K562 (cell line): ENCODE measurements around the gene SFMBT2.

ENCODE experiments used
- ARID4B ChIP-seq: sonication (generic); formaldehyde crosslinking; IDR thresholded peaks from 2 replicates; pipeline ENCODE4 v1.8.0; 2022; ENCODE audit warnings: mild to moderate bottlenecking, missing genetic modification reagents
- CTCF ChIP-seq, 3 experiments: IDR thresholded peaks in 2 of 3; conservative IDR thresholded peaks in 1 of 3; 2 replicates each; pipeline ENCODE4 v1.5.1; 2011 to 2012; ENCODE audit warnings: low read length in 3 of 3, mild to moderate bottlenecking in 3 of 3, control low read depth in 2 of 3, improper control_type of control experiment in 1 of 3, inconsistent platforms in 1 of 3, low read depth in 1 of 3, mixed read lengths in 1 of 3, moderate library complexity in 1 of 3; ENCODE audit not compliant: insufficient read depth in 2 of 3
- EZH2 ChIP-seq: IDR thresholded peaks from 2 replicates; pipeline ENCODE4 v1.6.1; 2012; ENCODE audit warnings: low read depth, mild to moderate bottlenecking, inconsistent platforms, low read length, borderline replicate concordance
- FOXK1 ChIP-seq: sonication (generic); formaldehyde crosslinking; IDR thresholded peaks from 2 replicates; pipeline ENCODE4 v1.8.0; 2022; ENCODE audit warnings: missing genetic modification reagents, mild to moderate bottlenecking, borderline replicate concordance
- KDM1A ChIP-seq, 2 experiments: fragments of 450-650 bp; IDR thresholded peaks; 2 replicates each; pipeline ENCODE4 v1.6.1; 2016; ENCODE audit warnings: mild to moderate bottlenecking in 2 of 2
- TF ChIP-seq, protein P1 (sequence below): sonication (generic); formaldehyde crosslinking; IDR thresholded peaks from 2 replicates; pipeline ENCODE4 v1.8.0; 2022; ENCODE audit warnings: missing genetic modification reagents, mild to moderate bottlenecking, moderate library complexity, borderline replicate concordance

- TF ChIP-seq KDM1A (IDR thresholded peaks at IDR 0.05) (no peak), ARID4B (no peak), CTCF (IDR thresholded peaks at IDR 0.05 in 2 of 3, conservative IDR thresholded peaks at IDR 0.05 in 1 of 3; ENCODE audit: insufficient read depth in 2 of 3, low read depth in 1 of 3, low read length in 3 of 3) (no peak), EZH2 (no peak), FOXK1 (CRISPR knock-in tag) (no peak)
- TF ChIP-seq, protein P1, sequence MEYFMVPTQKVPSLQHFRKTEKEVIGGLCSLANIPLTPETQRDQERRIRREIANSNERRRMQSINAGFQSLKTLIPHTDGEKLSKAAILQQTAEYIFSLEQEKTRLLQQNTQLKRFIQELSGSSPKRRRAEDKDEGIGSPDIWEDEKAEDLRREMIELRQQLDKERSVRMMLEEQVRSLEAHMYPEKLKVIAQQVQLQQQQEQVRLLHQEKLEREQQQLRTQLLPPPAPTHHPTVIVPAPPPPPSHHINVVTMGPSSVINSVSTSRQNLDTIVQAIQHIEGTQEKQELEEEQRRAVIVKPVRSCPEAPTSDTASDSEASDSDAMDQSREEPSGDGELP (CRISPR knock-in tag): no peak
Observed at GRCh38 chr10:7235376-7235775, 175.5 kb downstream of the SFMBT2 start.
